SKM-1 (cell line): ENCODE data around the gene LRSAM1.
A peak's percentile ranks its signal among the peaks of the same experiment; 100 is the strongest.
"Not testable (repeated sequence)": the region's sequence is repeated elsewhere in the genome, so short reads cannot be mapped to it uniquely, and the experiment has no call there.

ENCODE experiments used
- DNase-seq: peaks from one replicate; lab custom pipeline; 2025; ENCODE audit not compliant: unreplicated experiment; lab: John Stamatoyannopoulos, UW

Gene LRSAM1

DNA sequence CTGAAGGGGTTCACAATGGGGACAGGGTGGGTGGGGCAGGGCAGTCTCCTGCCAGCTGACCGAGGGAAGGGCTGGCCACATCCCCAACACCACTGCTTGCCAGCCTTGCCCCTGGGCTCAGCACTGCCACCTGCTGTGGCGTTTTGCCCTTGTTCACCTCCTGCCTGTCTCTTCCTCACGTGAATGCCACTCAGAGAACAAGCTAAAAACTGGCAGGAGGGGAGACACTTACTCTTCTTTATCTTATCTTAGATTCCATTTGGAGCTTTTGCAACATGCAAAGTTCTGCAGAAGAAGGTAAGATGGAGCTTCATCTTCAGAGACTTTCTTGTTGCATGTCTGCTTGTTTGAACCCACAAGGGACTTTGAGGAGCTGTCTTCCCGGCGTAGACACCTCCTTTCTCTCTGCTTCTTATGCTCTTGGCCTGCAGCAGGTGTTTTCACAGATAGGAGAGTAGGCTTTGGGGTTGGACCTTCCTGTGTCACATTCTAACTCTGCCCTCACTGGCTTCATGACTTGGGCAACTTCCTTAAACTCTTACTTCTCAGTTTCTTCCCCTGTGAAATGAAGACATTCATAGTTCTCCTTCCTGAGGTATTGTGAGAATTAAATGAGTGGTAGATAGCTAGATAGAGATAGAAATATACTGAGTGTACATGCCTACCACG, 4.1 kb downstream of the LRSAM1 start:
- peak; percentile 93 for DNase-seq

GRCh38 chr9:127457191-127457878, 6.0 kb downstream of the LRSAM1 start:
- no peak for DNase-seq

- DNase-seq = no peak
Measured at GRCh38 chr9:127458921-127459320, 7.6 kb downstream of the LRSAM1 start.

GRCh38 chr9:127463382-127463781, 12.1 kb downstream of the LRSAM1 start:
- DNase-seq = no peak

GRCh38 chr9:127463911-127464310, 12.6 kb downstream of the LRSAM1 start:
- no peak for DNase-seq

DNA sequence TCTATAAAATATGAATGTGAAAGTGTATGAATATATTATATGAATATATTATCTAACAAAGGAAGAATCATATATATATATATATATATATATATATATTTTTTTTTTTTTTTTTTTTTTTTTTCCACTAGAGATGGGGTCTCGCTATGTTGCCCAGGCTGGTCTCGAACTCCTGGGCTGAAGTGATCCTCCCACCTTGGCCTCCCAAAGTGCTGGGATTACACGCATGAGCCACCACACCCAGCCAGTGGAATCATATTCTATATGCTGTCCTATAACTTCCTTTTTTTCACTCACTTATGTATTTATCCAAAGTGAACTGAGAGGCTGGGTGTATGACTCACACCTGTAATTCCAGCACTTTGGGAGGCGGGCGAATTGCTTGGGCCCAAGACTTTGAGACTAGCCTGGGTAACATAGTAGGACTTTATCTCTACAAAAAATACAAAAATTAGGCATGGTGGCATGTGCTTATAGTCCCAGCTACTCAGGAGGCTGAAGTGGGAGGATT, 15.2 kb downstream of the LRSAM1 start:
- DNase-seq = not testable (repeated sequence)

DNA sequence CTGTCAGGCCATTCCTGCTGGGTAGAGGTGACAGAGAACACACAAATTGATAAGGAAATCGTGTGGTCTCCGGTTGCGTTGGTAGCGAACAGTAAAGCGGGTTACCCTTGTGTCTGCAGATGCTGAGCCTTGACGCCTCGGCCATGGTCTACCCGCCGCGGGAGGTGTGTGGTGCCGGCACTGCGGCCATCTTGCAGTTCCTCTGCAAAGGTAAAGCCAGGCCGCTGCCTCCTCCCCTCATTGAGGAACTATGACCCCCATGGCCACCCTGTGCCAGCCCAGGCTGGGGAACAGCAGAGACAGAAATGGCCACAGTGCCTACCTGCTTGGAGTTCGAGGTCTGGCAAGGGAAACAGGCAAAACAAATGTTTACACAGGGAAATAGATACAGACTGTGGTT, 16.3 kb downstream of the LRSAM1 start:
- no peak for DNase-seq

DNA sequence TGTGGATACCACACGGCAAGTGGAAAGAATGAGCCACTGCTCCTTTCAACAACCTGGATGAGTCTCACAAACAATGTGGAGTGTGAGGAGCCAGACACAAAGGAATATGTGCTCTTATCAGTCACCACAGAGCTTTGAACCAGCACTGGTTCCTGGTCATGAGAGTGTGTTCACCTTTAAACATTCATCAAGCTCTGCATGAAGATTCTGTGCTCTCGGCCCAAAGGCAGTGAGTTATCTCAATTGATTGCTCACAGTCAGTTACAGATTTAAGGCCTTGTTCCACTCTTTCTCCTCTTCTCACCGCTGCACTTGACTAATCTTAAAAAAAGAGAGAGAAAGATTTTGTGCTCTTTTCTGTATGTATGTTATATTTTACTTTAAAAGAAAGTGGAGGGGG, 19.4 kb downstream of the LRSAM1 start:
- DNase-seq = no peak

DNA sequence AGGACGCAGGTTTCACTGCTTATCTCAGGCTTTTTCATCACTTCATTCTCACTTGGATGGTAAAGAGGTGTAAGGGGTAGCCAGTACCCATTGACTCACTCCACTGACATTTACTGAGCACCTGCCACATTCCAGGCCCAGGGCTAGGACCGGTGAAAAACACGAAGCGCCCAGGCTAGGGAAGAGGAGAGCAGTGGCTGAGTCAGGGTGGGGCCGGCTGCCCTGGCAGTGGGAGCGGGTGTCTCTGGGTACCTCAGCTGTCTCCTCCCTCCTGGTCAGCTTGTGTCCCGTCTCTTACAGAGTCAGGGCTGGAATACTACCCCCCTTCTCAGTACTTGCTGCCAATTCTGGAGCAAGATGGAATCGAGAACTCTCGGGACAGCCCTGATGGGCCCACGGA, 22.2 kb downstream of the LRSAM1 start:
- no peak for DNase-seq

GRCh38 chr9:127473932-127474331, 22.6 kb downstream of the LRSAM1 start:
- no peak for DNase-seq

DNA sequence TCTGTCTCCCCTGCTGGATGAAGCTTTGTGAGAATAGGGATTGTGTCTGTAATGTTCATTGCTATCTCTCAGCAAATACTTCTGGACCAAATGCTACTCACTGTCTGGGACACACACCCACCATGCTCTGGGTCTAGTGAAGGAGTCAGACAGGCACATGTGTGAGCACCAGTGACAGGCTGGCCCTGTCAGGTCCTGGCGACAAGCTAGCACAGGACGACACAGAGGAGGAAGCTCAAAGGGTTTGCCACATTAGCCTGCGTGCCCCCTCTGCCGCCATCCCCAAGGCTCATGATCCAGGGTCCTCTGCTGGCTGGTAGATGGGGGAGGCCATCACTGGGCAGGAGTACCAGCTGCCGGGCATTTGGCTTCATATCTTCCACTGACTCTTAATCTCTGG, 23.3 kb downstream of the LRSAM1 start:
- no peak for DNase-seq

DNA sequence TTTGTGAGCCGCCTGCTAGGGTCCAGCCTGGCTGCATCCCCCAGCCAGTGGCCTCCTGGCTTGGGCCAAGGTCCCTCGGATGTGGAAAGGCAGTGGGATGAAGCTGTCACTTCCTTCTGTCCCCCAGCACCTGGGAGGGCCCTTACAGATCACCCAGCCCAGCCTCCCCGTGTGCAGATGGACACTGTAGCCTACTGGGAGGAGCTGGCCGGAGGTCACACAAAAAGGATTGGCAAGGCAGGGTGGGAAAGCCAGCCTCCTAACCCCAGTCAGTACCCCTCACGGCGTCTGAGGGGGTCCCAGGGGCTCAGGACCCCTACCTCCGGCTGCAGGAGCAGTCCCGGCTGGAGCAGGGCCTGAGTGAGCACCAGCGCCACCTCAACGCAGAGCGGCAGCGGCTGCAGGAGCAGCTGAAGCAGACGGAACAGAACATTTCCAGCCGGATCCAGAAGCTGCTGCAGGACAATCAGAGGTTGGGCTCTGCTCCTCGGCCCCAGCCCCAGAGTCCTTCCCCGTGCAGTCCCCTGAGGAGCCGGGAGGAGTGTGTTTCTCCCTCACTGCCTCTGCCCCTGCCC, 28.3 kb downstream of the LRSAM1 start:
- no peak for DNase-seq

DNA sequence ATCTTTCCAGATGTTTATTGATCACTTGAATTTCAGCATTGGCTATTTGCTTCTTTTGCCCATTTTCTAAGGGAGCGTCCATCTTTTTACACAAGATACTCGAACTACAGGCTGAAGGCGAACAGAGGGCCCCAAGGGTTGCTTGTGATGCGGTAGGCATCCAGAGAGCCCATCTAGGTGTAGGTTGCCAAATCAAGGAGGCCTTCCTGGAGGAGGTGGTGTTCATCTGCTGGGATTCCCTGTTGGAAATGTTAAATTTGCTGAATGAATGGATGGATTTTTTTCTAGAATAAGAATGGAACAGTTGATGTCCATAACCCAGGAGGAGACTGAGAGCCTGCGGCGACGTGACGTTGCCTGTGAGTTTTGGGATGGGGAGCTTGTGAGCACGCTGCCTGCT, 31.4 kb downstream of the LRSAM1 start:
- no peak for DNase-seq

GRCh38 chr9:127485995-127486394, 34.7 kb downstream of the LRSAM1 start:
- no peak for DNase-seq

GRCh38 chr9:127488946-127489345, 37.6 kb downstream of the LRSAM1 start:
- DNase-seq = no peak

DNA sequence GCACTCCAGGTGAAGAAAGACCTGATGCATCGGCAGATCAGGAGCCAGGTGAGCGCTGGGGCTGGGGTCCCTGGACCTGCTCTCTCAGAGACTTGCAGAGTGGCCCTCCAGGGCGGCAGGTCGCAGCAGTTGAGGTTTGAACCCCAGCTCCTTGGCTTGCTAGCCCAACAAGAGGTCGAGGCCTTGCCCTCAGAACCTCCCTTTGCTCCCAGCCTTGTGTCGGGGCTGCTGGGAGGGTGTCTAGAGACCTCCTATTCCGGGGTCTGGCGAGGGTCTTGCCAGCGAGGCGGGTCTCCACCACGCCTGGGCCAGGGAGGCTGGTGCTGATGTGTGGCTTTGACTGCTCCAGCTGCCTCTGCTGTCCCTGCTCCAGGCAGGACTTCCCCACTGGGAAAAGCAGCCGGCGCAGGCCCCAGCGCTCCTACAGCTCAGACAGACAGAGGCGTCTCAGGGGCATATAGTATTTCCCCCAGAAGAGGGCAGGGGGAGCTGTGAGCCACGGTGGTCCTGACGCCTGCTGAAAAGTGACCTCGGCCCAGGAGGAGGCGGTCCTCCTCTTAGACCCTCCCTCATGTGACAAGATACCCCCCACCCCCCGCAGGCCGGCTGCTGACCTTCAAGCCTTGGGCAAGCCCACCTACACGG, 38.3 kb downstream of the LRSAM1 start:
- DNase-seq = no peak

DNA sequence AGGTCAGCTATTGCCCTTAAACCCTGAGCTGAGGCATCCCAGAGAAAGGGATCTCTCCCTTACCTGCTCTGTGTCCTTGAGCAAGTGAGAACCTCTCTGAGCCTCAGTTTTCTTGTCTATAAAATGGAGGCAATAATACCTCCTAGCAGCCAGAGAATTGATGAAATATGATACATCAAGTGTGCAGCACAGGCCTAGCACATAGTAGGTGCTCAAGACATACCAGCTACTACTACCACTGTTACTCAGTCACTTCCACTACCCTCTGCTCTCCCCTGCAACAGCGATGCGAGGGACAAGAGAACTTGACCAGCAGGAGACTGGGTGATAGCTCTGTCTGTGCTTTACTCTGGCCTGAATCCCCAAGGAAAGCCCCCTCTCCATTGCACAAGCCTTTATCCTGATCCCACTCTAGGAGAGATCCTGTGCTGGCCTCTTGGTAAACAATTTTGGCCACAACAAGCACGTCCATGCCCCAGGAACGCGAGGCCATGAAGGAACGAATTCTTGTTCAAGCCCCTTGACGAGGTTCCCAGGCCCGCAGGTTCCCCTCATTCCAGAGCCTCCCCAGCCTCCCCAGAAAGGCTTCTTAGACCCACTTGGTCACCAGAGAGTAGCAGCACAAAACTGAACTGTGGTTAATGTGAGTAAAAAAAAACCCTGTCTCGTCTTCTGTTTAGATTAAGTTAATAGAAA, 39.4 kb downstream of the LRSAM1 start:
- DNase-seq = no peak

- DNase-seq = no peak
Measured at GRCh38 chr9:127491516-127491915, 40.2 kb downstream of the LRSAM1 start.

- no peak for DNase-seq
Measured at GRCh38 chr9:127492616-127493015, 41.3 kb downstream of the LRSAM1 start.

DNA sequence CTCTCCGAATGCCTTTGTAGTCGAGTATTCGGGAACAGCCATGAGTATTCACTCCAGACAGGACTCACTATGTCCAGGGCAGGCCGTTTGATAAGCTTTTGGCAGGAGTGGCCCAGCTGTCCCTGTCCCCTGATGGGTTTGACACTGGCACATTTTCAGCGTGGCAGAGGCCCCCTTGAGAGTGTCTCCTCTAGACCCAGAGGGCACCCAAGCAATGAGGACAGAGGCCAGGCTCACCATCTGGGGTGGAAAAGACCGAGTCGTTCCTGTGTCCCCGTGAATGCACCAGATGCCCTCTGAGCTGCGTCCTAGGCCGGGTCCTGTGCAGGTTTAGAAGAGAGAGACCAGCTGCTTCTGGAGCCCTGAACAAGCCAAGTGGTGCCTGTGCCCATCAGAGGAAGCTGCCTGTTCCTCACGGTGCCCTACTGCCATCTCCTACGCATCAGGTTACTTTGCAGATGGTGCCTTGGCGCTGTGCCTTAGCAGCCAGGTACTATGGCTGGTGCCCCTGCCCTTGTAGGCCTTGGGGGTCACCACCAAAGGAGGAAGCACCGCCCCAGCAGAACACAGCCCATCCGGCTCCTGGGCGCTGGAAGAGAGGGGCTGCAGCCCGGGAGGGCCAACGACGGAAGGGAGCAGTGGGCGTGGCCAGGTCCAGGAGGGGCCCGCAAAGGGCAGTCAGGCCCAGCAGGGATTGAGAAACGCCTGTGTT, 42.4 kb downstream of the LRSAM1 start:
- DNase-seq = no peak

GRCh38 chr9:127494304-127494702, 43.0 kb downstream of the LRSAM1 start:
- no peak for DNase-seq
